ENCODE results near the gene CCDC63.

DNA sequence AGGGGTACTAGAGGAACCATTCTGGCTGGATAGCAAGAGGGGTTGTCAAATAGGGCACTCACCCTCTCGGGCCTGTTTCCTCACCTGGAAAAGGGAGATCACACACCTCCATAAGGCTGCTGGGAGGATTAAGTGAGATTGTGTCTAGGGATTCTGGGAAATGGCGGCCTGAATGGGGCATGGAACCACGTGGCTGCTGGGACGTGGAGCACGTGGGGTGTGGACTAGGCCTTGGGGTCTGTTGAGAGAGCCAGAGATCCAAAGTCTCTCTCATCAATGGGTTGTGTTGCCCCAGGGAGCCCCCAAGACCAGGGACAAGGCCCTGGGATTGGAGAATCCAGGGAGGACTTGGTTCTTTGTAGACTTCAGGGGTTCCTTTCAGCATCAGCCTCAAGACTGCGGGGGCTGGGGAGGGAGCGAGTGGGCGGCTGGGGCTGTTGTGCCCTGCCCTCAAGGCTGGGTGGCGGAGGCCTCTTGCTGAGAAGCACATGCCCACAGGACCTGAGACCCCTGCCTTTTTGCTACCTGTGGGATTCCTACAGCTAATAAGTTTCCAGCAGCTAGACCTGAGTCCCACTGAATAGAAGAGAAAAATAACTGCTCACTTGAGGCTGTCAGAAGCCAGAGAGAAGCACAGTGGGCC, 77.0 kb downstream of the CCDC63 start:
- TF ChIP-seq REST (IDR thresholded peaks at IDR 0.05; ENCODE audit: low read depth), result no peak
- no peak for TF ChIP-seq MAX (IDR thresholded peaks at IDR 0.05)
- TF ChIP-seq EGR1 (IDR thresholded peaks at IDR 0.05), result no peak
- TF ChIP-seq YY1 (IDR thresholded peaks at IDR 0.05; ENCODE audit: low read depth), result no peak
- TF ChIP-seq EP300 (IDR thresholded peaks at IDR 0.05; ENCODE audit: borderline replicate concordance), result no peak
- no peak for TF ChIP-seq TAF1 (IDR thresholded peaks at IDR 0.05; ENCODE audit: low read depth)
- no peak for TF ChIP-seq CEBPB (IDR thresholded peaks at IDR 0.05)
- TF ChIP-seq RAD21 (IDR thresholded peaks at IDR 0.05; ENCODE audit: low read depth), result no peak

Data from Ishikawa (cell line).